SU-DHL-6 (cell line): ENCODE measurements around the gene ASB3.

Source experiments
- H2AFZ ChIP-seq: fragments of 200-600 bp; sonication (generic); 2 replicates; pipeline ENCODE4 v1.6.1; 2014; ENCODE audit warnings: low read depth, mild to moderate bottlenecking, moderate library complexity, mixed read lengths, antibody characterized with exemption, low read length; ENCODE audit not compliant: severe bottlenecking
- H3F3A ChIP-seq: fragments of 200-600 bp; shearing (Covaris generic); 2 replicates; pipeline ENCODE4 v1.6.0; 2016; ENCODE audit warnings: antibody characterized with exemption, mild to moderate bottlenecking; ENCODE audit not compliant: insufficient read depth
- H3K27ac ChIP-seq: fragments of 200-600 bp; sonication (generic); 2 replicates; pipeline ENCODE4 v1.5.1; 2016; ENCODE audit warnings: low read depth, mild to moderate bottlenecking, low read length, moderate library complexity, mixed read lengths
- H3K27me3 ChIP-seq: fragments of 200-600 bp; sonication (generic), shearing (Covaris generic); 2 replicates; pipeline ENCODE4 v1.6.0; 2014; ENCODE audit warnings: mild to moderate bottlenecking, low read length
- H3K36me3 ChIP-seq: fragments of 200-600 bp; sonication (generic); 2 replicates; pipeline ENCODE4 v1.6.1; 2014; ENCODE audit warnings: mild to moderate bottlenecking, low read length, mixed read lengths
- H3K4me2 ChIP-seq: fragments of 300-600, 200-600 bp; shearing (Covaris generic), sonication (generic); 2 replicates; pipeline ENCODE4 v1.6.0; 2014; ENCODE audit warnings: low read length, low read depth, mild to moderate bottlenecking; ENCODE audit not compliant: poor library complexity, severe bottlenecking
- H3K4me3 ChIP-seq: fragments of 200-600 bp; sonication (generic); 2 replicates; pipeline ENCODE4 v1.5.1; 2014; ENCODE audit warnings: antibody characterized with exemption, low read length, mild to moderate bottlenecking, mixed read lengths; ENCODE audit not compliant: insufficient read depth, poor library complexity, severe bottlenecking
- H3K79me2 ChIP-seq: fragments of 200-600 bp; sonication (generic); 2 replicates; pipeline ENCODE4 v1.6.1; 2014; ENCODE audit warnings: mild to moderate bottlenecking, low read length, moderate library complexity; ENCODE audit not compliant: insufficient read depth
- H3K9ac ChIP-seq: fragments of 200-600 bp; sonication (generic); 2 replicates; pipeline ENCODE4 v1.7.0; 2014; ENCODE audit warnings: mild to moderate bottlenecking, low read length
- H3K9me2 ChIP-seq: fragments of 200-600 bp; sonication (generic); replicated peaks from 2 replicates; pipeline ENCODE4 v1.6.1; 2014; ENCODE audit warnings: low read length; ENCODE audit not compliant: insufficient read depth
- H3K9me3 ChIP-seq: fragments of 200-600 bp; sonication (generic); 2 replicates; pipeline ENCODE4 v1.6.1; 2014; ENCODE audit warnings: low read length, mixed read lengths; ENCODE audit not compliant: insufficient read depth
- H4K20me1 ChIP-seq: fragments of 200-600 bp; sonication (generic); 2 replicates; pipeline ENCODE4 v1.6.1; 2014; ENCODE audit warnings: low read depth, mild to moderate bottlenecking, antibody characterized with exemption, low read length, moderate library complexity, mixed read lengths
- EZH2phosphoT487 ChIP-seq: fragments of 200-600 bp; sonication (generic), shearing (Covaris generic); conservative IDR thresholded peaks from 2 replicates; pipeline ENCODE4 v1.6.1; 2018; ENCODE audit warnings: mild to moderate bottlenecking, antibody characterized with exemption, low read length, moderate library complexity, mixed read lengths
- TF ChIP-seq, protein P1 (sequence below): fragments of 200-600 bp; sonication (generic); IDR thresholded peaks from one replicate; pipeline ENCODE4 v1.5.1; 2017; ENCODE audit warnings: antibody characterized with exemption, mild to moderate bottlenecking, low read length, moderate library complexity; ENCODE audit not compliant: insufficient read depth, poor library complexity, severe bottlenecking

The ASB3 gene

DNA sequence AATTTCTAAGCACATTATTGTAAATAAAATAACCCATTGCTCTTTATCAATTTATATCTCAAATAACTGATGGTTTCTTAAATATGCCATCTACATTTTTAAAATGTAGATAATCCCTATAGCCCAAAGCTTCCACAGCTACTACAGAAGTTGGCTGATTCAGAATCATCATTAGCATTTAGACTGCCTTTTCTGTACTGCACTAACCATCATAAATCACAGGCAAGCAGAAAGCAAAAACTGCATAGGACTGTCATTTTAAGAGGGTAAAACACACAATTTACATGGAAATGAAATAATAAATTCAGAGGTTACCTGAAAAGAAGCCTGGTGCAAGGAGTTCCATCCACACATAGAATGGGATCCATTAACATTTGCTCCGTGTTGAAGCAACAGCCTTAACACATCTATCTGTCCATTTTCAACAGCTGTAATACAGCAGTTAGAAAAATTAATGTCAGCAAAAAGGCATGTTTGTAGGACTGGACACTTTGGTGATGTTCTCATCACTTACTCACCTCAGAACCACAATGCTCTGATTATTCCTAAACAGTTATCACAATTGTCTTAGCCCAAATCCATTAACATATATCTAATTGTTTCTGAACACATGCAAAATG is 57.5 kb downstream of the ASB3 start:
- H3F3A ChIP-seq, result no peaks in the 10 kb centered on the region
- H3K9ac ChIP-seq, result no peak overlapping the region
- H3K4me3 ChIP-seq, result no peak overlapping the region
- H3K27ac ChIP-seq, result no peak overlapping the region
- no peak overlapping the region for H3K4me2 ChIP-seq
- H3K79me2 ChIP-seq, result no peaks in the 10 kb centered on the region
- no peaks in the 10 kb centered on the region for H3K9me3 ChIP-seq
- H3K27me3 ChIP-seq, result no peaks in the 10 kb centered on the region
- H3K9me2 ChIP-seq, result no peaks in the 10 kb centered on the region
- H3K36me3 ChIP-seq, result no peaks in the 10 kb centered on the region; the same call in 1 of the 2 replicates
- no peaks in the 10 kb centered on the region for H4K20me1 ChIP-seq
- no peak overlapping the region for H2AFZ ChIP-seq
- no peak for TF ChIP-seq EZH2phosphoT487
- TF ChIP-seq, protein P1, sequence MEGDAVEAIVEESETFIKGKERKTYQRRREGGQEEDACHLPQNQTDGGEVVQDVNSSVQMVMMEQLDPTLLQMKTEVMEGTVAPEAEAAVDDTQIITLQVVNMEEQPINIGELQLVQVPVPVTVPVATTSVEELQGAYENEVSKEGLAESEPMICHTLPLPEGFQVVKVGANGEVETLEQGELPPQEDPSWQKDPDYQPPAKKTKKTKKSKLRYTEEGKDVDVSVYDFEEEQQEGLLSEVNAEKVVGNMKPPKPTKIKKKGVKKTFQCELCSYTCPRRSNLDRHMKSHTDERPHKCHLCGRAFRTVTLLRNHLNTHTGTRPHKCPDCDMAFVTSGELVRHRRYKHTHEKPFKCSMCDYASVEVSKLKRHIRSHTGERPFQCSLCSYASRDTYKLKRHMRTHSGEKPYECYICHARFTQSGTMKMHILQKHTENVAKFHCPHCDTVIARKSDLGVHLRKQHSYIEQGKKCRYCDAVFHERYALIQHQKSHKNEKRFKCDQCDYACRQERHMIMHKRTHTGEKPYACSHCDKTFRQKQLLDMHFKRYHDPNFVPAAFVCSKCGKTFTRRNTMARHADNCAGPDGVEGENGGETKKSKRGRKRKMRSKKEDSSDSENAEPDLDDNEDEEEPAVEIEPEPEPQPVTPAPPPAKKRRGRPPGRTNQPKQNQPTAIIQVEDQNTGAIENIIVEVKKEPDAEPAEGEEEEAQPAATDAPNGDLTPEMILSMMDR, result no peak

DNA sequence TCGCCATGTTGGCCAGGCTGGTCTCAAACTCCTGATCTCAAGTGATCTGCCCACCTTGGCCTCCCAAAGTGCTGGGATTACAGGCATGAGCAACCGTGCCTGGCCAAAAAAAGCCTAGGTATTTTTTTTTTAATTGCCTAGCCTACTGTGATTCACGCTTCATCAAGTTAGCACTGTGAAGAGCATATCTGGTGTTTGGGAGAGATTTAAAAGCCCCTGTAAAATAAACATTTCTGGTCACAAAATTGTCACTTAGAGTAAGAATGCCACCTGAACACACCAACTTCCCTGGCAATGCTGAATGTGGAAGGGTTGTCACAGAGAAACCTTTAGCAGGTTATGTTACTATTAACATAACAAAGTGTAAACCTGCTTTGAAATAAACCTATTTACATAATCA is 58.8 kb downstream of the ASB3 start:
- Histone ChIP-seq H3K79me2 (no peaks in the 10 kb centered on the region), H3K9me3 (no peaks in the 10 kb centered on the region), H3K9me2 (no peaks in the 10 kb centered on the region), H4K20me1 (no peaks in the 10 kb centered on the region), H3K4me2 (no peak overlapping the region), H3K4me3 (no peak overlapping the region), H2AFZ (no peak overlapping the region), H3K27ac (no peak overlapping the region), H3K36me3 (no peaks in the 10 kb centered on the region; the same call in 1 of the 2 replicates), H3F3A (no peaks in the 10 kb centered on the region), H3K9ac (no peak overlapping the region), H3K27me3 (no peaks in the 10 kb centered on the region)
- TF ChIP-seq EZH2phosphoT487, result no peak
- TF ChIP-seq, protein P1, result no peak

DNA sequence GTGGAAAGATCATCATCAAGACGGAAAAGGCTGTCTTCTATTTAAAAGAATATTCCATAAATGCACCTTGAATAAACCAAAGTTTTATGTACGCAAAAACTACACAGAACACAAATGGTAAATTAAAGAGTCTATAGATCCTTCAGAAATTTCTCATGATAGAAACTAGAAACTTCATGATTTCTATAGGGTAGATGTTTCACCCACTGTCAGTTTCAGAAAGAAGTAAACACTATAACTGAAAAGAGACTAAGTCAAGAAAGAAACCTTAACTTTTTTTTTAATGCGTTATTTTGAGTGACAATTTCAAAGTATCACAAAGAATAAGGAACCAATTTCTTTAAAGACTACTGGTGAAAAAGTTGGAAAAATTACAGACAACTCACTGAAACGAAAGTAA is 61.1 kb downstream of the ASB3 start:
- H3K27me3 ChIP-seq, result no peaks in the 10 kb centered on the region
- no peaks in the 10 kb centered on the region for H3K9me3 ChIP-seq
- H2AFZ ChIP-seq, result no peak overlapping the region
- no peak overlapping the region for H3K9ac ChIP-seq
- TF ChIP-seq, protein P1, result no peak
- TF ChIP-seq EZH2phosphoT487, result no peak
- H3K36me3 ChIP-seq, result no peaks in the 10 kb centered on the region
- no peaks in the 10 kb centered on the region for H3K79me2 ChIP-seq
- no peak overlapping the region for H3K4me3 ChIP-seq
- no peak overlapping the region for H3K27ac ChIP-seq
- H3K9me2 ChIP-seq, result no peaks in the 10 kb centered on the region
- no peaks in the 10 kb centered on the region for H4K20me1 ChIP-seq
- no peaks in the 10 kb centered on the region for H3F3A ChIP-seq
- H3K4me2 ChIP-seq, result no peak overlapping the region
